ENCODE results near the gene OR10A5. TPM values are rescaled to one million over a fixed set of nuclear protein-coding genes. Genes with fewer than 3 reads are reported as not detected.
"Not testable (repeated sequence)": the region's sequence is repeated elsewhere in the genome, so short reads cannot be mapped to it uniquely, and the experiment has no call there.

OR10A5 gene
- total RNA-seq: not detected
- long read RNA-seq, donor 1: 0 reads
- long read RNA-seq, donor 2: 0 reads

- DNase-seq (ENCODE audit: low spot score): no peak
- intact Hi-C loops (cut with DNase I): no loop called here
Measured at GRCh38 chr11:6845383-6845782, at the start of gene OR10A5. Gene OR10A5, plus strand, starts transcription at chr11:6845683. Its CDS starts 0 bp downstream, at chr11:6845683.

GRCh38 chr11:6799402-6799801, 46.1 kb upstream of the OR10A5 start, which contains the start of gene OR6A2:
Gene OR6A2, minus strand, starts transcription at chr11:6799689. Its CDS starts 3,981 bp downstream, at chr11:6795708.
- intact Hi-C loops (cut with DNase I): no loop called here
- no peak for DNase-seq (ENCODE audit: low spot score)

- DNase-seq (ENCODE audit: low spot score); intact Hi-C loops (cut with DNase I): not testable (repeated sequence)
Measured at GRCh38 chr11:6801075-6801474, 44.4 kb upstream of the OR10A5 start.

- DNase-seq (ENCODE audit: low spot score): no peak
- intact Hi-C loops (cut with DNase I): no loop called here
Measured at GRCh38 chr11:6812390-6813005, 33.0 kb upstream of the OR10A5 start.

GRCh38 chr11:6813656-6814055, 31.8 kb upstream of the OR10A5 start:
- intact Hi-C loops (cut with DNase I): no loop called here

GRCh38 chr11:6817694-6818093, 27.8 kb upstream of the OR10A5 start:
- DNase-seq (ENCODE audit: low spot score): no peak
- intact Hi-C loops (cut with DNase I): no loop called here

More at GRCh38 chr11:6813656-6814055, 31.8 kb upstream of the OR10A5 start:
- DNase-seq (ENCODE audit: low spot score): no peak

- intact Hi-C loops (cut with DNase I): no loop called here
- no peak for DNase-seq (ENCODE audit: low spot score)
Measured at GRCh38 chr11:6818967-6819366, 26.5 kb upstream of the OR10A5 start.

- no peak for DNase-seq (ENCODE audit: low spot score)
- intact Hi-C loops (cut with DNase I): no loop called here
Measured at GRCh38 chr11:6824136-6824823, 21.2 kb upstream of the OR10A5 start.

- intact Hi-C loops (cut with DNase I): no loop called here
- no peak for DNase-seq (ENCODE audit: low spot score)
Measured at GRCh38 chr11:6825231-6825744, 20.2 kb upstream of the OR10A5 start.

GRCh38 chr11:6828103-6828502, 17.4 kb upstream of the OR10A5 start:
- no peak for DNase-seq (ENCODE audit: low spot score)
- intact Hi-C loops (cut with DNase I): no loop called here

- intact Hi-C loops (cut with DNase I): no loop called here
- no peak for DNase-seq (ENCODE audit: low spot score)
Measured at GRCh38 chr11:6833356-6833755, 12.1 kb upstream of the OR10A5 start.

- intact Hi-C loops (cut with DNase I): no loop called here
- no peak for DNase-seq (ENCODE audit: low spot score)
Measured at GRCh38 chr11:6834021-6834420, 11.5 kb upstream of the OR10A5 start.

- no peak for DNase-seq (ENCODE audit: low spot score)
- intact Hi-C loops (cut with DNase I): no loop called here
Measured at GRCh38 chr11:6841694-6842093, 3.8 kb upstream of the OR10A5 start.

- no peak for DNase-seq (ENCODE audit: low spot score)
- intact Hi-C loops (cut with DNase I): no loop called here
Measured at GRCh38 chr11:6843670-6844069, 1.8 kb upstream of the OR10A5 start.

GRCh38 chr11:6844356-6844755, 1.1 kb upstream of the OR10A5 start:
- no peak for DNase-seq (ENCODE audit: low spot score)
- intact Hi-C loops (cut with DNase I): no loop called here

- no peak for DNase-seq (ENCODE audit: low spot score)
- intact Hi-C loops (cut with DNase I): no loop called here
Measured at GRCh38 chr11:6850526-6850925, 5.0 kb downstream of the OR10A5 start.

GRCh38 chr11:6854801-6855200, 9.3 kb downstream of the OR10A5 start:
- DNase-seq (ENCODE audit: low spot score); intact Hi-C loops (cut with DNase I): not testable (repeated sequence)

- intact Hi-C loops (cut with DNase I): no loop called here
- DNase-seq (ENCODE audit: low spot score): no peak
Measured at GRCh38 chr11:6855971-6856541, 10.6 kb downstream of the OR10A5 start.

GRCh38 chr11:6856871-6857270, 11.4 kb downstream of the OR10A5 start:
- intact Hi-C loops (cut with DNase I): no loop called here
- no peak for DNase-seq (ENCODE audit: low spot score)

- intact Hi-C loops (cut with DNase I): no loop called here
- no peak for DNase-seq (ENCODE audit: low spot score)
Measured at GRCh38 chr11:6862961-6863360, 17.5 kb downstream of the OR10A5 start, which contains the start of gene OR10A2. Gene OR10A2, plus strand, starts transcription at chr11:6863057. Its CDS starts 6,698 bp downstream, at chr11:6869755.

Measured in posterior vena cava (tissue), 2 donors.